NCI-H748 treated with DMSO at 0.1 percent for 48 hours (cell line): ENCODE data around the gene SSTR4.

ENCODE experiments used
- DNase-seq: peaks from one replicate; lab custom pipeline; 2025; lab: John Stamatoyannopoulos, UW

The SSTR4 gene

GRCh38 chr20:23042270-23042669 lies 7.2 kb downstream of the SSTR4 start:
- DNase-seq: no peak

- DNase-seq: no peak
Observed at GRCh38 chr20:23043376-23043775, 8.3 kb downstream of the SSTR4 start.

GRCh38 chr20:23046431-23046830 lies 11.3 kb downstream of the SSTR4 start:
- DNase-seq: no peak

GRCh38 chr20:23047001-23047737 lies 12.1 kb downstream of the SSTR4 start:
- DNase-seq: peak; percentile 35

- DNase-seq: peak; percentile 37
Observed at GRCh38 chr20:23047738-23048214, 12.7 kb downstream of the SSTR4 start.

GRCh38 chr20:23048283-23049200 lies 13.4 kb downstream of the SSTR4 start:
- peak; percentile 77 for DNase-seq

- DNase-seq: peak; percentile 78
Observed at GRCh38 chr20:23049201-23050075, 14.3 kb downstream of the SSTR4 start, which contains the start of gene THBD. THBD (minus strand) TSS chr20:23049672; CDS start chr20:23049504, 168 bp downstream.

- no peak for DNase-seq
Observed at GRCh38 chr20:23050076-23050838, 15.1 kb downstream of the SSTR4 start.

- DNase-seq: peak; percentile 60
Observed at GRCh38 chr20:23050847-23051627, 15.9 kb downstream of the SSTR4 start.

- no peak for DNase-seq
Observed at GRCh38 chr20:23052904-23053303, 17.8 kb downstream of the SSTR4 start.

GRCh38 chr20:23058240-23058639 lies 23.1 kb downstream of the SSTR4 start:
- DNase-seq: no peak

GRCh38 chr20:23059001-23059400 lies 23.9 kb downstream of the SSTR4 start:
- DNase-seq: no peak

- DNase-seq: no peak
Observed at GRCh38 chr20:23059846-23060245, 24.7 kb downstream of the SSTR4 start.

GRCh38 chr20:23060629-23061028 lies 25.5 kb downstream of the SSTR4 start:
- DNase-seq: no peak

- DNase-seq: no peak
Observed at GRCh38 chr20:23061262-23061661, 26.1 kb downstream of the SSTR4 start.

GRCh38 chr20:23061734-23062561 lies 26.8 kb downstream of the SSTR4 start:
- peak; percentile 39 for DNase-seq

GRCh38 chr20:23062632-23063031 lies 27.5 kb downstream of the SSTR4 start:
- no peak for DNase-seq

- DNase-seq: no peak
Observed at GRCh38 chr20:23063168-23063567, 28.1 kb downstream of the SSTR4 start.

GRCh38 chr20:23063581-23063980 lies 28.5 kb downstream of the SSTR4 start:
- DNase-seq: no peak
